ENCODE results near the gene GPC5. TPM values are rescaled to one million over a fixed set of nuclear protein-coding genes. Genes with fewer than 3 reads are reported as not detected.
"Not testable (repeated sequence)": the region's sequence is repeated elsewhere in the genome, so short reads cannot be mapped to it uniquely, and the experiment has no call there.

The GPC5 gene
- polyA plus RNA-seq, 3 donors: 0.04 to 1.0 TPM; not detected in 1

DNA sequence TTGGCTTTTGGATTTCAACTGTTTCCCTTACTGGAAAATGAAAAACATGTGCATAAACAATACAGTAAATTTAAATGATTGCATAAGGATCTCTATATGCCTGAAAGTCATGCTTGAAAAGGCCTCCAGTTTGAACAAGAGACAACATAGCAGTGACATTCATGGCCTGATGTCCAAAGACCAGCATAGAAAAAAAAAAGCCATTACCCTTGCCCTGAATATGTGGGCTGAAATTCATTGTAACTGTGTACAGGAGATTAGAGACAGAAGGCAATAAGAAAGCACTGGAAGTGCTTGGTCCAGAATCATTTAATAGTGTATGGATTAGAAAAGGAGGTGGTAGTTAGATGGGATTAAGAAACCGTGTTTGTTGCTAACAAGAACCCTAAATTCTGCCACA is 35.5 kb upstream of the GPC5 start:
- 70 to 93% (median 77%) methylated on average over 1 of the region's 1 CpG for whole genome bisulfite sequencing, 3 donors

DNA sequence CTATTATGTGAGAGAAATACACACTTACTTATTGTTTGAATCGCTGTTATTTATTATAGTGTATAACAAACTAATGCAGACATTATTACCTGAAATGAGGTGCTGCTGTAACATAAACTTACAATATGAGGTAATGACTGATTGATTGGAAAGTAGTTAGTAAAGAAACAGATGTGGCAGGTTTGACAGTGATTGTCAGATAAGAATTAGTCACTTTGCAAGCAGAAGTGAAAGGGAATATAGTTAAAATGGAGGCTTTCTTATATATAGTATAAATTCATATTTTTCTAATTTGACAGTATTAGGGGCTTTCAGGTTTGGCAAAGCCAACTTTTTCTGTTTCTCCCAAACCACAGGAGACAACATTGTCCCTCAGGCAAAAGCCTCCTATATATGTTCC is 30.3 kb upstream of the GPC5 start:
- H3K27ac ChIP-seq (ENCODE audit: low read depth, low read length): no peak overlapping the region
- WGBS, 3 donors: 46 to 98% (median 96%) methylated on average over 1 of the region's 1 CpG

More for the DNA sequence above, 35.5 kb upstream of the GPC5 start:
- no peak overlapping the region for H3K27ac ChIP-seq (ENCODE audit: low read depth, low read length)

DNA sequence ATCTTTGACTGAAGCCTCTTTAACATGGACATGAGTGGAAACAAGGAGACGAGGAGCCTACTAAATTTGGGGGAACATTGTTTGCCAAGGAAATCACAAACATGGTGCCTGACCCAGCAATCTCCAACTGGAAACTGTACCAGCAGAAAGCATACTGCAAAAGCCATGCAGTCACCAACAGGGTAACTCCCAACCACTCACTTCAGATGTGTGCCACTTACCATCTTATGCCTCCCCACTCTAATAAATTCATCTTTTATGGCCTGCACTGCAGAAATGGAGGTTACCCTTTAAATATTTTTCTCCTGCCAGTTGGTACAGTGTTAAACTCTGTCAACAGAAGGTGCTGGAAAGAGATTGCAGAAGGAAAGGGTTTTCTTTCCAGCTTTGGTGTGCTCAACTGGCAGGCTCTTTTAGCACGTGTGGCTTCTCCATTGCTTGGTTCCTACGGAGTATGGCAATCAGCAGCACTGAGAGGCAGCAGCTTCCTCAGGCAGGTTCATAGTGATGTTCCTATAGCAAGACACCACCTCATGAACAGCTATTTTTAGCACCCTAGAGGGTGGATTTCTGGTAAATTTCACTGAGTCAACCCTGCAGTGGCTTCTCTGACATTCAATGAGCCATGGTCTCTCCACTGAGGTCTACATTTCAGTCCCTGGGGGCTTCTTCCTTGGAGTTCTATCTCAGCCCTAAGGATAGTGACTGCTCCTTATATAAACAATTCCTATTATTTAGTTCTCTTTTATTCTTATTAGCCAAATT is 29.6 kb upstream of the GPC5 start:
- no peak overlapping the region for H3K27ac ChIP-seq (ENCODE audit: low read depth, low read length)
- 74 to 87% (median 80%) methylated on average over 3 of the region's 3 CpGs for WGBS, 3 donors

DNA sequence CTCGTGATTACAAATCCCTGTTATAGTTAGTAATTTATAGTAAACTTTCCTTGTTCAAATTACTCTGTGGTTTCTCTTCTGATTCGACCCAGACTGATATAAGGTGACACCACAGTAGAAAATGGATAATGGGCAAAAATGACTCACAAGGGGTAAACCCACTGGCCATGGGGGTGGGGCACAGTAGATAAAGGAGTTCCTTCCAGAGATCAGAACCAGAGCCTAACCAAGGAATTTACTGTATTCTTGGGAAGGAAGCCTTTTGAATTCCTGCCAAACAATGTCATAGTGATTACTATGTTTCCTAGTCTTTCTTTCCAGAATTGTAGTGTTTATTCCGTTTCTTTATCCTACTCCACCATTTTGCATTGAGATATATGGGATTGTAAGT is 29.0 kb upstream of the GPC5 start:
- no peak overlapping the region for H3K27ac ChIP-seq (ENCODE audit: low read depth, low read length)
- WGBS, 3 donors: 51 to 59% (median 51%) methylated on average over 3 of the region's 3 CpGs

DNA sequence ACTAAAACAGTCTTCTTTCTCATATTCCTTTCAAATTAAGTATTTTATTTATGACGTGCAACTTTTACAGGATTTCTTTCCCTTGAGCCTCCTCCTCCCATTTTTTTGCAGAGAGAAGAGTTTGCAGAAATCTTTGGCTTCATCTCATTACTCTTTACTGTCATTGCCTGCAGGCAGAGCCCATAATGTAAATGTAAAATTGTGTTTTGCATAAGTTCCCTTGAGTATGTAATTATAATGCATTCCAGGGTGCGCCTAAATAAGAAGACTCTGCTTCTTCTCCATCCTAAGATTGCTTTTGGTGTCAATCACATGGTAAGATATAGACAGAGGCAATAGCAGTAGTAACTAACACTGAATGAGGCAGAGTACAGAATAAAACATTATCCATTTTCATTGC is 27.9 kb upstream of the GPC5 start:
- 87 to 99% (median 95%) methylated on average over 2 of the region's 2 CpGs for WGBS, 3 donors
- H3K27ac ChIP-seq (ENCODE audit: low read depth, low read length): no peak overlapping the region

DNA sequence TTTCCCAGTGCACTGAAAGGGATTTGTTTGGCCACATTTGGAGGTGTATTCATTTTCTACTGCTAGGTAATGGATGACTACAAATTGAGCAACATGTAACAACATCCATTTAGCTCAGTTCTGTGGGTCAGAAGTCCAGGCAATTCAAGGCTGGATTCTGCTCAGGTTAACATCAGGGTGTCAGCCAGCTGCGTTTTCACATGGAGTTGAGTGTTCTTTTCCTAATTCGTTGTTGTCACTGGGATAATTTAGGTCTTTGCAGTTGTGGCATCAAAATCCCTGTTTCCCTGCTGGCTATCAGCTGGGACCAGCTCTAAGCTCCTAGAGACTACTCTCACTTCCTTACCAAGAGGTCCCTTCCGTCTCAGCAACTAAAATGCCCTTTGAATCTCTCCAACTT is 25.5 kb upstream of the GPC5 start:
- 49 to 64% (median 50%) methylated on average over 3 of the region's 3 CpGs for WGBS, 3 donors
- no peak overlapping the region for H3K27ac ChIP-seq (ENCODE audit: low read depth, low read length)

DNA sequence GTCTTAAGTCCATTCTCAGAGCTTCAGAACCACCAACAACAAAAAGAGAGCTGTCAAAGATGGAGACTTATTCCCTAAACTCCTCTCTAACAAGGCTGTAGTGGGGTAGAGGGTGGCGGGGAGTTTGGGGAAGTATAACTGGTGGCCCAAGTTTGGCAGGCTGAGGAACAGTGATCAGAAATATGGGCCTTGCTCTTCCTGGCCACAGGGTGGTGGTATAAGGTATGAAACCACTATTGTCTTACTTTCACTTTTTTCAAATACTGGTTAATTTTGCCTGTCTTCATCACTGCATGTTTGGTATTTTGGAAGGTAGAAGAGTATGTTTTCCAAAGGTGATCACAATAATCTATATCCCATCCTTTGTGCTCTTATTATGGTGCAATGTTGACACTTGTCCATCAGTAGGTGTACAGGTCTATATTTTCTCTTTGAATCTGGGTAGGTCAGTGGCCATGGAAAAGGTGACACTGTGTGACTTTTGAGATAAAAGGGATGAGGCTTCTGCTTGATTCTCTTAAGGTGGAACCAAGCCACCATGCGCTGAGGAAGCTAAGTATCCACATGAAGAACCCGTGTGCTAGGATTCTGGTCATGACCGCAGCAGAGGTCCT is 23.2 kb upstream of the GPC5 start:
- WGBS, 3 donors: 82 to 85% (median 84%) methylated on average over 4 of the region's 4 CpGs
- H3K27ac ChIP-seq (ENCODE audit: low read depth, low read length): no peak overlapping the region

DNA sequence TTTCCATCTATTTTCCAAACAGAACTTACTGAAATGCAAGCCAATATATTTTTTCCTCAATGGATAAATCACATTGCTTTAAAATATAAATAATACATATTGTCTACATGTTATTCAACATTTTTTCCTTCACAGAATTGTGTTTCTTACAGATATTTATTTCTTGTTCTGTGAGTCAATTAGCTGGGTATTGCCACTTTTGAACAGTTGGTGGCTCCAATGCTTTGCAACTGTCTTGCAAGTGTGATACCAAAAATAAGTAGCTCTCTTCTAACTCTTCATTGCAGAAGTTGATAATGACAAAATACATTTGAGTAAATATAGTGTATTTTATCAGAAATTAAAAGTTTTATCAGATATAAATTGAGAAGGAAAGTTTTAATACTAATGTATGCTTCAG is 17.1 kb upstream of the GPC5 start:
- no peak overlapping the region for H3K27ac ChIP-seq (ENCODE audit: low read depth, low read length)

DNA sequence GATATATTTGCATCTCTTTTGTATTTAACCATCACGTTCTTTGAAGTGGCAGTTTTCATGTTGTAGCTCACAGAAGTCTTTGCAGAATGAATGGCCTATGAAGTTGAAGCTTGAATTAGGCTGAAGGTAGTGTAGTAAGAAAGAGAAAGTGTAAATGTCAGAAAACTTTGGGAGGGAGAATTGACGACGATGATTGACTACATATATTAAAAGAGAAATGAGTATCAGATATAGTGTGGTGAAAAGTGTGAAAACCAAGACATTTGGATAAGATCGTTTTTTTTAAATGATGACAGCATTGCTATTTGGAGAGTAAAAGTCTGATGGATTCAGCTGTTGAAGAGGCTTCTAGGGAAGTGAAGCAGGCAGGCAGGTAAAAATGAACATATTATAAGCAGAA is 14.6 kb upstream of the GPC5 start:
- no peak overlapping the region for H3K27ac ChIP-seq (ENCODE audit: low read depth, low read length)
- WGBS, 3 donors: 76 to 84% (median 81%) methylated on average over 4 of the region's 4 CpGs

DNA sequence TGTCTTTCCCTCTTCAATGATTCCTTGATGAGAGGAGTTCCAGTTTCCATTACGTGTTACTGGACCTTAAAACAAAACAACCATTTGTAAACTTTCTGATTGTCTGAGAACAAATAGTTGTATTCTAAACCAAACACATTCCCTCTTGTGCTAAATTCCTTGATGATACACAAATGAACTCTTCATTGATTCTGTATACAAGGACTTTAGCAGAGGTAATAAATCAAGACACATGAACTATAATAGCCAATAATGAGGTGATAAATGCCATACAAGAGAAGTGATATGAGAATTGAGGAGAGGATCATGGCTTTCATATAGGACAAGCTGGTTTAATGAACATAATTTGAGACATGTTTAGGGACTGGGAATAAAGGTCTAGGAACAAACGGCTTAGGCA is 13.5 kb upstream of the GPC5 start:
- no peak overlapping the region for H3K27ac ChIP-seq (ENCODE audit: low read depth, low read length)
- 69 to 79% (median 72%) methylated on average over 2 of the region's 2 CpGs for WGBS, 3 donors

DNA sequence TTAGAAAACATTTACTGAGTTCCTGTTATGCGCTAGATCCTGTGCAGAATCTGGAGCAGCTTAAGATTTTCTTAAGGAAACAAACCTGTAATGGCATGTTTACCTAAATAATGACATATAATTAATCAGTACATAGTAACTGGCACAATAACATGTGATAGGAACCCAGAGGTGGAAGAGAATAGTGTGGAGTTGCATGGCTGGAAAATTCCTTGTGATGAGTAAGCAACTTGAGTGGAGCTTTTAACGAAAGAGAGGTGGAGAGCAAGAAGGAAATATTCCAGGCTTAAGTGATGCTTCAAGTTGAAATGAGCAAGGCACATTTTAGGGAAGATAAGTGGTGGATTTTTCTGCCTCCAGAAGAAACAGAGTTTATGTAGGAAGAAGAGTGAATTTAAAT is 9.2 kb upstream of the GPC5 start:
- H3K27ac ChIP-seq (ENCODE audit: low read depth, low read length): no peak overlapping the region
- 76 to 87% (median 79%) methylated on average over 2 of the region's 2 CpGs for WGBS, 3 donors

DNA sequence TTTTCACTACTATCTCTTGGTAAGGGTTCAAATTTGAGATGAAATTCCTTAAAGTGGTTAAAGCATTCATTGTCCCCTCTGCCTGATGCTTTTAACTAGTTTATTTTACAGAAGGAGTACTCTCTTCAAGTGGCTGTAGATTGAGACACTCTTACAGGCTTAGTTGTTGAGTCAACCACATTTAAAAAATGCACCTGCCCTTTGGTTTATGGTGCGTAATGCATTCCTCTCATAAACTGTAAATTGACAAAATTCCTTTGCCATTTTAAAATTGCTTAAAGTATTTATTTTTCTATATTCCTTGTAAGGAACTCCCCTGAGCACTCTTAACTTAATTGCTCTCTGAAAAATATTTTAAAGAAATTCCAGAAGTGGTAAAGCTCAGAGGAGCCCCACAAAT is 826 bp upstream of the GPC5 start:
- no peak overlapping the region for H3K27ac ChIP-seq (ENCODE audit: low read depth, low read length)
- WGBS, 3 donors: 90 to 98% (median 96%) methylated on average over 1 of the region's 1 CpG

DNA sequence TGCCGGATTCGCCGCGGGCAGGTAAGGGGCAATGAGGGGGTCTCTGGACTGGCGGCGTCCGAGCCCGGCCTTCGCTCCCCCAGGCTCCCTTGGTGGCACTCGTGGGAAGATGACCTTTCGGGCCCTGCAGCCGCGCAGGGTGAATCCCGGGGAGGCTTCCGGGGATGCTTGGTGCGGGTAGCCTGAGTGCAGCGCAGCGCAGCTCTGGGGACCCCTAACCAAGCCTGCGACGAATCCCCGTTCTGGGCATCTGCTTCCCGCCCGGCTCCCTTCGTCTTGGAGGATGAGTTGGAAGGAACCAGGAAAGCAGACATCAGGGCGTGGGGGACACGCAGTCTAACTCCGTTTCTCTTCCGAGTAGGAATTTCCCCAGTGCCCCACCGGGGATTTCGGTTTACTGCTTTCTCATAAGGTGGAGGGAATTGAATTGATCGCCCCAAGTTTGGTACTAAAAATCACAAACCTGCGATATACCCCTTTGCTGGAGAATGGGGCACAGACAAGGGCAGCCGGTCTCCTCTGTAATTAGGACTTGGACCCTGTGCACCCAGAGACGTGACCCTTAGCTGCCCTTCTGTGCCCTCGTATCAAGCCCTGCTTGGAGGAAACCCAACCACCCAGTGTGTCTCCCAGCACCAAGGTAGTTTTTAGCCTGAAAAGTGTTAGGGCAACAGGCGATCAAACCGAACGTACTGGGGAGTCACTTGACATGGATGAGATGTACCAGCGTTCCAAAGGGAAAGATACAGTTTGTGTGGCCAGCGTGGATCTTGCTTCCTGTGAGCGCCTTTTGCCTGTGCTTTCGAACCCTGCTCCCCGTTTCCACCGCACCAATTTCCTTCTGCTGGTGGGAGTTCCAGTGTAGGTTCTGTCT is 1.0 kb downstream of the GPC5 start:
- 16 to 27% (median 21%) methylated on average over 43 to 44 of the region's 44 CpGs for WGBS, 3 donors
- H3K27ac ChIP-seq (ENCODE audit: low read depth, low read length): no peak overlapping the region

DNA sequence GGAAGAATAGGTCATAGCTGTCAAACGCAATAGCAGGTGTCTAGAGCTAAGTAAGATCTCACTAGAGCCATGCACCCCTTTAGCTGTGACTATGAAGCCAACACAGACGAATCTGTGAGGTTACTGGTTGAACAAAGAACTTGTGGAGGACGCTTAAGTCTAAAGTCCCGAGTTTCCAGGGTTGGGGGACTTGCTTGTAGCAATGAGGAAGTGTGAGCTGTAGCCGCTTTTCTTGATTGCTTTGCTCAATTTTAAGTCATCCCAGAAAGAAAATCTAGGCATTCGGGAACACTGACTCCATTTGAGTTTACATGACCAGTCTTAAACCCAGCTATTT is 1.6 kb downstream of the GPC5 start:
- no peak overlapping the region for H3K27ac ChIP-seq (ENCODE audit: low read depth, low read length)
- 44 to 69% (median 47%) methylated on average over 6 of the region's 6 CpGs for WGBS, 3 donors

DNA sequence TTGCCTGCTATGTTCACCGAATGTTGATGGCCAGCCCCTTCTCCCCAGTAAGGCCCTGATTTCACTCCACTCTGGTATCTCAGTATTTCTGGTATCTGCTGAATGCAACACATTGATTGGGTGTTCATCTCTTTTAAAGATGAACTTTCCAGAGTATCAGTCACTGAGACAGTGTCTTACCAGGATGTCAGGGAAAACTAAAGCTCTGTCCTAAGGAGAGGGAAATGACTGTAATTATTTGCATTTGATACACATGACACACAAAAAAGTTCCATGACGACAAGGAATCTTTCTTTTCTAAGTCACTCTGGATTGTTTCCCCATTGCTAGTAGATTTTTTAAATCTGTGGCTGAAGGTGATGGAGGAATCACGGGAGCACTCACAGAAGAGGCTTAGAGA is 2.2 kb downstream of the GPC5 start:
- no peak overlapping the region for H3K27ac ChIP-seq (ENCODE audit: low read depth, low read length)
- WGBS, 3 donors: 79 to 83% (median 82%) methylated on average over 3 of the region's 3 CpGs

DNA sequence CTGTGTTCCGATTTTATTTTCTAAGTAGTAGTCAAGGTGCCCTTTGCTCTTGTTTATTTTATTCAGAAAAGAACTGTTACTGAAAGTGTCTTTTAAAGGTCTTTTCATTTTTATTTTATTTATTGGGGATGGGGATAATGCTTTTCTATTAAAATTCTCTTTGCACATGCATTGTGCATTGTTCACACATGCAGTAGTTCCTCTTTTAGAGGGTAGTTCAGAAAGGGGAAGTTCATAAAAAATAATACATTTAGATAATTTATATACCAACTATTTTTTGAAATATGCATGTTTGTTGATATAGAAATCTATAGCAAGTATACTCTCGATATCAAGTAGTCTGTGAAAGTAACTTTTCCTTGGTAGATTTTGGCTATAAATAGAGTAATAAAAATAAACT is 3.5 kb downstream of the GPC5 start:
- WGBS, 3 donors: 51 to 79% (median 59%) methylated on average over 2 of the region's 2 CpGs
- H3K27ac ChIP-seq (ENCODE audit: low read depth, low read length): no peak overlapping the region

DNA sequence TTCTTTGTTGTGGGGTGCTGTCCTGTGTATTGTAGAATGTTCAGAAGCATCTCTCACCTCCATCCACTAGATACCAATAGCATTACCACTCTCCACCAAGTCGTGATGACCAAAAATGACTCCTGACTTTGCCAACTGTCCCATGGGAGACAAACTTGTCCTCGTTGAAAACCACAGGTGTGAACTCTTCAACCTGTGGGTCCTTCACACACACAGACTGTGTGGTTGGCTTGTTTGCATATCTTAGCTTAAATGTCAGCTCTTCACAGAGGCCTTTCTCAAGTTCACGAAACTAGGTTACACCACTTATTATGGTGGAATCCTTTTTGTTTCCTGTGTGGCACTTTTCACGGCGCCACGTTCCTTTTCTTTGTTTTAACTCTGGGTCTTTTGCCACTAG is 6.8 kb downstream of the GPC5 start:
- H3K27ac ChIP-seq (ENCODE audit: low read depth, low read length): no peak overlapping the region
- WGBS, 3 donors: 82 to 88% (median 85%) methylated on average over 6 of the region's 6 CpGs

DNA sequence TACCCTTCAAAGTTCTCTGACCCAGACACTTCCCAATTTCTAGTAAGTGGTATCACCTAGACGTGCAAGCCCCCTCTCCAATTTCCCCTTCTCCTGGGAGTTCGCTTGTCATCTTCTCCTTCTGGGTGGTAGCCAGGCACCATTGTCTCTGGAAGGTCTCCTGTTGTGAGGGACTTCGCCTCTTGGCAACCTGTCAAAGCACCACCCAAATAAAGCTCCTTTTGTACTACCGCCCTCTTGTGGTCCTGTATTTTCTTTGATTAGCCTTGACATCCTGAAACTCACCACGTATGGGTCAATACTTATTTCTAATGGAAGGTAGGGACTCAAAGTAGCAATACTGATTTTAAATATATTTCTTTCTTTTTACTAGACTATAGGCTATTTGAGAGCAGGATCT is 8.2 kb downstream of the GPC5 start:
- no peak overlapping the region for H3K27ac ChIP-seq (ENCODE audit: low read depth, low read length)
- 54 to 67% (median 64%) methylated on average over 5 of the region's 5 CpGs for WGBS, 3 donors

DNA sequence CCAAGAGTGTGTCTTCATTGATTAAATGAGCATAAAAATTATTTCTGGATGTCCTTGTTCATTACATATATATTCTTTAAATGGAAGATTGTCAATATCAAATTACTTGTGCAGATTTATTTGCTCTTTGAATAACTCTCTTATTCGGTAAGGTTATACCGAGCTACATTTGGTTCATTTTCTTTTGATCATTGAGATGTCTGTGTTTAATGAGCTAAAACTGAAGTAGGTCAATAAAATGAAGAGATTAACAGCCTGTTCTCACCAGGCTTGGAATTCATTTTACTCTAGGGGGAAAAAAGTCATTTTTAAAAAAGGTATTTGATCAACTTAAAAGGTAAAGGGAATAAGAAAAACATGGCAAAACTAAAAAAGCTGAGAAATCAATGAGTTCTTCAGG is 10.6 kb downstream of the GPC5 start:
- WGBS, 3 donors: 40 to 87% (median 78%) methylated on average over 2 of the region's 2 CpGs
- H3K27ac ChIP-seq (ENCODE audit: low read depth, low read length): no peak overlapping the region

DNA sequence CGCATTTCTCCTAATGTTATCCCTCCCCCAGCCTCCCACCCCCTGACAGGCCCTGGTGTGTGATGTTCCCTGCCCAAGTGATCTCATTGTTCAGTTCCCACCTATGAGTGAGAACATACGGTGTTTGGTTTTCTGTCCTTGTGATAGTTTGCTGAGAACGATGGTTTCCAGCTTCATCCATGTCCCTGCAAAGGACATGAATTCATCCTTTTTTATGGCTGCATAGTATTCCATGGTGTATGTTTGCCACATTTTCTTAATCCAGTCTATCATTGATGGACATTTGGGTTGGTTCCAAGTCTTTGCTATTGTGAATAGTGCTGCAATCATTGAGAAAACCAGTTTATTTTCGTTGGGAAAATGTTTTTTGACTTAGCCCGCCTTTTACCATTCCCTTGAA is 18.2 kb downstream of the GPC5 start:
- WGBS, 3 donors: 50 to 91% (median 78%) methylated on average over 5 of the region's 5 CpGs

More for the DNA sequence above, 18.2 kb downstream of the GPC5 start:
- H3K27ac ChIP-seq (ENCODE audit: low read depth, low read length): not testable (repeated sequence)
